HepG2 (cell line): ENCODE data around the gene CCL16. TPM values are rescaled to one million over a fixed set of nuclear protein-coding genes. Genes with fewer than 3 reads are reported as not detected.

Experiments
- ATAC-seq: fragments of 200-7000 bp; cut with Tn5 transposase; 3 replicates; pipeline ENCODE4 v1.9.1; 2020; ENCODE audit warnings: mild to moderate bottlenecking, moderate library complexity
- BruUV-seq: library from RNA; stranded (reverse); fragments of 400-500 nt; replicated peaks from 2 replicates; lab custom pipeline; 2021; lab: Mats Ljungman, UMichigan
- CTCF ChIA-PET: fragments of 300-600 bp; formaldehyde crosslinking; extraction: SDS; loops from one replicate; lab custom pipeline; 2021; ENCODE audit warnings: low total read pairs, inconsistent platforms, low intra/inter-chr PET ratio; lab: Yijun Ruan, JAX
- POLR2A ChIA-PET: fragments of 350-600 bp; sonication (Branson Sonifier 250); formaldehyde crosslinking; loops from one replicate; lab custom pipeline; 2020; ENCODE audit warnings: antibody characterized with exemption, inconsistent platforms; lab: Yijun Ruan, JAX
- DNase-seq: peaks from one replicate; pipeline ENCODE4 v3.0.0-alpha.2; 2015; ENCODE audit warnings: low spot score
- FAIRE-seq: peaks from 3 replicates; lab custom pipeline; 2011; peaks lifted over from hg19 to GRCh38; lab: Jason Lieb, UNC
- H2AFZ ChIP-seq: one replicate; pipeline ENCODE4 v1.6.1; 2011; ENCODE audit warnings: low read length, inconsistent platforms
- H3K27ac ChIP-seq: fragments of 300-600 bp; 3 replicates; pipeline ENCODE4 v1.8.0; 2011; ENCODE audit warnings: mixed run types, mild to moderate bottlenecking, mixed read lengths, low read length, inconsistent platforms; ENCODE audit not compliant: insufficient read depth; ENCODE audit errors: extremely low read length
- H3K27me3 ChIP-seq, 2 experiments: fragments of 200-600 bp in 1 of 2; 2 replicates in 1 of 2; 3 replicates in 1 of 2; pipeline versions ENCODE4 v1.6.0 to v1.8.0; 2011; ENCODE audit warnings: low read length in 2 of 2, mild to moderate bottlenecking in 2 of 2, moderate library complexity in 2 of 2, inconsistent platforms in 1 of 2; ENCODE audit not compliant: insufficient read depth in 2 of 2, control insufficient read depth in 1 of 2
- H3K36me3 ChIP-seq, 2 experiments: fragments of 200-600 bp in 1 of 2; replicated peaks in 1 of 2; 2 replicates in 1 of 2; 3 replicates in 1 of 2; pipeline versions ENCODE4 v1.5.1 to v1.8.0; 2011; ENCODE audit warnings: low read length in 2 of 2, inconsistent platforms in 1 of 2; ENCODE audit not compliant: insufficient read depth in 2 of 2, control insufficient read depth in 1 of 2
- H3K4me1 ChIP-seq: 2 replicates; pipeline ENCODE4 v1.5.1; 2012; ENCODE audit warnings: low read length, inconsistent platforms; ENCODE audit not compliant: insufficient read depth
- H3K4me2 ChIP-seq: 2 replicates; pipeline ENCODE4 v1.6.0; 2011; ENCODE audit warnings: low read depth, low read length, inconsistent platforms
- H3K4me3 ChIP-seq, 3 experiments: fragments of 200-600 bp in 1 of 3; sonication (generic), shearing (Covaris generic) in 1 of 3; replicated peaks in 1 of 3; 2 replicates each; pipeline ENCODE4 v1.5.1; 2011 to 2016; ENCODE audit warnings: low read length in 3 of 3, inconsistent platforms in 2 of 3, low read depth in 2 of 3, mild to moderate bottlenecking in 2 of 3, control low read depth in 1 of 3, mixed read lengths in 1 of 3; ENCODE audit not compliant: insufficient read depth in 1 of 3
- H3K79me2 ChIP-seq: one replicate; pipeline ENCODE4 v1.6.1; 2011; ENCODE audit warnings: low read length, inconsistent platforms; ENCODE audit not compliant: insufficient read depth
- H3K9ac ChIP-seq: 2 replicates; pipeline ENCODE4 v1.6.0; 2011; ENCODE audit warnings: mild to moderate bottlenecking, low read depth, low read length, inconsistent platforms; ENCODE audit not compliant: insufficient read depth
- H3K9me3 ChIP-seq: 2 replicates; pipeline ENCODE4 v1.5.1; 2012; ENCODE audit warnings: mild to moderate bottlenecking, low read length
- H4K20me1 ChIP-seq: 2 replicates; pipeline ENCODE4 v1.6.0; 2011; ENCODE audit warnings: inconsistent platforms, mild to moderate bottlenecking, low read length, moderate library complexity; ENCODE audit not compliant: insufficient read depth
- EHMT2 ChIP-seq: fragments of 200-600 bp; sonication (generic); IDR thresholded peaks from 2 replicates; pipeline ENCODE4 v1.7.0; 2017; ENCODE audit warnings: antibody characterized with exemption, low read depth, low read length, borderline replicate concordance
- HIVEP1 ChIP-seq: sonication (generic); formaldehyde crosslinking; IDR thresholded peaks from 2 replicates; pipeline ENCODE4 v1.4.0; 2020; ENCODE audit warnings: mild to moderate bottlenecking, missing genetic modification reagents
- HOXA9 ChIP-seq: sonication (generic); formaldehyde crosslinking; IDR thresholded peaks from 2 replicates; pipeline ENCODE4 v1.8.1; 2022; ENCODE audit warnings: missing genetic modification reagents, mild to moderate bottlenecking, moderate library complexity, borderline replicate concordance
- THAP11 ChIP-seq: IDR thresholded peaks from 2 replicates; pipeline ENCODE4 v1.6.1; 2016; ENCODE audit warnings: missing biosample characterization, missing genetic modification reagents
- TSC22D2 ChIP-seq: sonication (generic); formaldehyde crosslinking; IDR thresholded peaks from 2 replicates; pipeline ENCODE4 v1.5.1; 2020; ENCODE audit warnings: missing genetic modification reagents, mild to moderate bottlenecking, borderline replicate concordance
- ZBTB33 ChIP-seq: sonication (generic); formaldehyde crosslinking; IDR thresholded peaks from 2 replicates; pipeline ENCODE4 v1.4.0; 2020; ENCODE audit warnings: missing genetic modification reagents
- ZC3H4 ChIP-seq: sonication (generic); formaldehyde crosslinking; IDR thresholded peaks from 2 replicates; pipeline ENCODE4 v1.4.0; 2020; ENCODE audit warnings: missing genetic modification reagents, borderline replicate concordance
- ZNF30 ChIP-seq: sonication (generic); formaldehyde crosslinking; IDR thresholded peaks from 2 replicates; pipeline ENCODE4 v1.5.0; 2020; ENCODE audit warnings: mild to moderate bottlenecking, missing genetic modification reagents
- ZNF607 ChIP-seq: sonication (generic); formaldehyde crosslinking; IDR thresholded peaks from 2 replicates; pipeline ENCODE4 v1.5.1; 2020; ENCODE audit warnings: missing genetic modification reagents, mild to moderate bottlenecking, borderline replicate concordance
- WGBS: methylation state at CpG from one replicate; pipeline ENCODE4 v1.1.6; 2017; ENCODE audit warnings: low lambda C conversion rate; 5-methylcytosine and 5-hydroxymethylcytosine counted together
- in situ Hi-C: cut with HindIII; loops from 2 replicates; pipeline ENCODE4 v1.10.0; 2017; ENCODE audit warnings: low pct_unique_long_range_greater_than_20kb; ENCODE audit not compliant: extremely low pct_ligation_motif_present
- intact Hi-C: fragments of 100-400 bp; cut with micrococcal nuclease; formaldehyde crosslinking; loops from one replicate; pipeline ENCODE4 v1.10.0; 2022; ENCODE audit not compliant: unreplicated experiment
- polyA plus RNA-seq, 8 experiments: library from polyadenylated mRNA; depleted of rRNA in 3 of 8; stranded (reverse) in 7 of 8; unstranded in 1 of 8; fragments of >200 nt; fragmentation: Illumina TruSeq in 4 of 8; extraction: Trizol in 4 of 8; gene quantifications; 2 replicates each; pipeline versions ENCODE4 v1.2.1 to v1.2.3, GENCODE V29; 2011 to 2016; ENCODE audit warnings: low read depth in 4 of 8, missing spikeins in 1 of 8, mixed read lengths in 1 of 8; ENCODE audit not compliant: insufficient read depth in 1 of 8
- total RNA-seq, 5 experiments: library from RNA; depleted of rRNA; stranded (reverse); fragments of >200 nt; fragmentation: Illumina TruSeq; extraction: Trizol; gene quantifications; 2 replicates each; pipeline ENCODE4 v1.2.3, GENCODE V29; 2016; ENCODE audit warnings: low read depth in 1 of 5
- TF ChIP-seq, protein P1 (sequence below): sonication (generic); formaldehyde crosslinking; IDR thresholded peaks from 2 replicates; pipeline ENCODE4 v1.8.0; 2022; ENCODE audit warnings: missing genetic modification reagents, low read depth, mild to moderate bottlenecking, borderline replicate concordance
- TF ChIP-seq, protein P2 (sequence below): sonication (generic); formaldehyde crosslinking; IDR thresholded peaks from 2 replicates; pipeline ENCODE4 v1.4.0; 2020; ENCODE audit warnings: mild to moderate bottlenecking, missing genetic modification reagents
- TF ChIP-seq, protein P3 (sequence below): sonication (generic); formaldehyde crosslinking; IDR thresholded peaks from 2 replicates; pipeline ENCODE4 v1.4.0; 2020; ENCODE audit warnings: missing genetic modification reagents, borderline replicate concordance
- TF ChIP-seq, protein P4 (sequence below): sonication (generic); formaldehyde crosslinking; conservative IDR thresholded peaks from 2 replicates; pipeline ENCODE4 v1.4.0; 2020; ENCODE audit warnings: missing genetic modification reagents

CCL16 gene
- total and polyA plus RNA-seq, 2 of the 13 experiments (the other 11 are each of a cell fraction or from before 2014, with no cell fraction given) = 2.0 to 14.7 TPM

- POLR2A ChIA-PET = interaction anchor here (0.8 to 5.3 kb wide), 15 partner anchors 9 to 563 kb away, joined by 3 to 197 read pairs (median 5); partner anchors contain the start of genes CCL15 and TAF15
- DNase-seq (peak; percentile 75), ATAC-seq (peak; percentile 86), FAIRE-seq (no peak)
- CTCF ChIA-PET = interaction anchor here (1.0 to 2.0 kb wide), 6 partner anchors 13 to 167 kb away, joined by 3 to 18 read pairs (median 6); no protein-coding TSS in a partner anchor
- 0 out of 2 replicates have a peak overlapping the region, but pooled peaks have one; percentile 57 for H3K9ac ChIP-seq
- peak overlapping the region; percentile 66 for H3K27ac ChIP-seq
- H3K4me3 ChIP-seq = peak overlapping the region in 1 of 3 experiments; percentile 65; a peak in 2 of 6 replicates
- peaks cover 0 to 2% of the 10 kb centered on the region in 2 experiments; a peak in 1 of 5 replicates for H3K36me3 ChIP-seq
- no TSS peak for BruUV-seq
- H3K4me1 ChIP-seq = peaks cover 78% of the 10 kb centered on the region
- in situ Hi-C loops (no loop called here), intact Hi-C loops (loop anchor here (1.0 kb wide), 1 partner anchor 9 kb away; no protein-coding TSS in a partner anchor)
- H3K79me2 ChIP-seq = no peaks in the 10 kb centered on the region
- peak overlapping the region; percentile 87 for H3K4me2 ChIP-seq
- no peaks in the 10 kb centered on the region; a peak in 1 of 5 replicates for H3K27me3 ChIP-seq
- H2AFZ ChIP-seq = no peak overlapping the region
- H3K9me3 ChIP-seq = no peaks in the 10 kb centered on the region
- no peaks in the 10 kb centered on the region for H4K20me1 ChIP-seq
- WGBS = 11% methylated on average over 4 of the region's 4 CpGs
- TF ChIP-seq TSC22D2 (no peak), ZC3H4 (CRISPR knock-in tag) (no peak), ZBTB33 (no peak), HOXA9 (CRISPR knock-in tag) (no peak), ZNF607 (CRISPR knock-in tag) (no peak), EHMT2 (no peak), ZNF30 (CRISPR knock-in tag) (no peak), HIVEP1 (CRISPR knock-in tag) (no peak), THAP11 (CRISPR knock-in tag) (no peak; the same call in 1 of the 2 replicates)
- TF ChIP-seq, protein P1, sequence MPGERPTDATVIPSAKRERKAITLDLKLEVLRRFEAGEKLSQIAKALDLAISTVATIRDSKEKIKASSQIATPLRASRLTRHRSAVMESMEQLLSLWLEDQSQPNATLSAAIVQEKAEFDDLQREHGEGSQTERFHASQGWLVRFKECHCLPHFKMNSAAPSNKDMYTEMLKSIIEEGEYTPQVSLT (CRISPR knock-in tag) = no peak
- TF ChIP-seq, protein P2, sequence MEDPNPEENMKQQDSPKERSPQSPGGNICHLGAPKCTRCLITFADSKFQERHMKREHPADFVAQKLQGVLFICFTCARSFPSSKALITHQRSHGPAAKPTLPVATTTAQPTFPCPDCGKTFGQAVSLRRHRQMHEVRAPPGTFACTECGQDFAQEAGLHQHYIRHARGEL (CRISPR knock-in tag) = no peak
- TF ChIP-seq, protein P3, sequence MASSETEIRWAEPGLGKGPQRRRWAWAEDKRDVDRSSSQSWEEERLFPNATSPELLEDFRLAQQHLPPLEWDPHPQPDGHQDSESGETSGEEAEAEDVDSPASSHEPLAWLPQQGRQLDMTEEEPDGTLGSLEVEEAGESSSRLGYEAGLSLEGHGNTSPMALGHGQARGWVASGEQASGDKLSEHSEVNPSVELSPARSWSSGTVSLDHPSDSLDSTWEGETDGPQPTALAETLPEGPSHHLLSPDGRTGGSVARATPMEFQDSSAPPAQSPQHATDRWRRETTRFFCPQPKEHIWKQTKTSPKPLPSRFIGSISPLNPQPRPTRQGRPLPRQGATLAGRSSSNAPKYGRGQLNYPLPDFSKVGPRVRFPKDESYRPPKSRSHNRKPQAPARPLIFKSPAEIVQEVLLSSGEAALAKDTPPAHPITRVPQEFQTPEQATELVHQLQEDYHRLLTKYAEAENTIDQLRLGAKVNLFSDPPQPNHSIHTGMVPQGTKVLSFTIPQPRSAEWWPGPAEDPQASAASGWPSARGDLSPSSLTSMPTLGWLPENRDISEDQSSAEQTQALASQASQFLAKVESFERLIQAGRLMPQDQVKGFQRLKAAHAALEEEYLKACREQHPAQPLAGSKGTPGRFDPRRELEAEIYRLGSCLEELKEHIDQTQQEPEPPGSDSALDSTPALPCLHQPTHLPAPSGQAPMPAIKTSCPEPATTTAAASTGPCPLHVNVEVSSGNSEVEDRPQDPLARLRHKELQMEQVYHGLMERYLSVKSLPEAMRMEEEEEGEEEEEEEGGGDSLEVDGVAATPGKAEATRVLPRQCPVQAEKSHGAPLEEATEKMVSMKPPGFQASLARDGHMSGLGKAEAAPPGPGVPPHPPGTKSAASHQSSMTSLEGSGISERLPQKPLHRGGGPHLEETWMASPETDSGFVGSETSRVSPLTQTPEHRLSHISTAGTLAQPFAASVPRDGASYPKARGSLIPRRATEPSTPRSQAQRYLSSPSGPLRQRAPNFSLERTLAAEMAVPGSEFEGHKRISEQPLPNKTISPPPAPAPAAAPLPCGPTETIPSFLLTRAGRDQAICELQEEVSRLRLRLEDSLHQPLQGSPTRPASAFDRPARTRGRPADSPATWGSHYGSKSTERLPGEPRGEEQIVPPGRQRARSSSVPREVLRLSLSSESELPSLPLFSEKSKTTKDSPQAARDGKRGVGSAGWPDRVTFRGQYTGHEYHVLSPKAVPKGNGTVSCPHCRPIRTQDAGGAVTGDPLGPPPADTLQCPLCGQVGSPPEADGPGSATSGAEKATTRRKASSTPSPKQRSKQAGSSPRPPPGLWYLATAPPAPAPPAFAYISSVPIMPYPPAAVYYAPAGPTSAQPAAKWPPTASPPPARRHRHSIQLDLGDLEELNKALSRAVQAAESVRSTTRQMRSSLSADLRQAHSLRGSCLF (CRISPR knock-in tag) = no peak
- TF ChIP-seq, protein P4, sequence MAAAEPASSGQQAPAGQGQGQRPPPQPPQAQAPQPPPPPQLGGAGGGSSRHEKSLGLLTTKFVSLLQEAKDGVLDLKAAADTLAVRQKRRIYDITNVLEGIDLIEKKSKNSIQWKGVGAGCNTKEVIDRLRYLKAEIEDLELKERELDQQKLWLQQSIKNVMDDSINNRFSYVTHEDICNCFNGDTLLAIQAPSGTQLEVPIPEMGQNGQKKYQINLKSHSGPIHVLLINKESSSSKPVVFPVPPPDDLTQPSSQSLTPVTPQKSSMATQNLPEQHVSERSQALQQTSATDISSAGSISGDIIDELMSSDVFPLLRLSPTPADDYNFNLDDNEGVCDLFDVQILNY (CRISPR knock-in tag) = no peak
These were observed 622 bp upstream of the CCL16 start for GRCh38 chr17:35981908-35982330.
